Colonic mucosa (tissue), 4 donors: Measurements from ENCODE around the gene MKLN1. TPM values are rescaled to one million over a fixed set of nuclear protein-coding genes. Genes with fewer than 3 reads are reported as not detected.
"Not testable (repeated sequence)": the region's sequence is repeated elsewhere in the genome, so short reads cannot be mapped to it uniquely, and the experiment has no call there.

Source experiments
- DNase-seq: peaks from one replicate; pipeline ENCODE4 v3.0.0-alpha.2; 2020
- H3K27ac ChIP-seq: fragments of 200-600 bp; one replicate; pipeline ENCODE4 v1.8.0; 2021
- H3K27me3 ChIP-seq: fragments of 200-600 bp; one replicate; pipeline ENCODE4 v1.8.0; 2021
- H3K36me3 ChIP-seq: fragments of 200-600 bp; one replicate; pipeline ENCODE4 v1.8.0; 2021
- H3K4me1 ChIP-seq: fragments of 200-600 bp; one replicate; pipeline ENCODE4 v1.8.0; 2021; ENCODE audit warnings: mild to moderate bottlenecking
- H3K4me3 ChIP-seq: fragments of 200-600 bp; one replicate; pipeline ENCODE4 v1.8.0; 2021
- H3K9ac ChIP-seq, 2 donors: one replicate each; pipeline ENCODE4 v1.7.0; 2013; ENCODE audit warnings: control low read depth in 2 of 2, low read depth in 2 of 2, low read length in 2 of 2
- H3K9me3 ChIP-seq: fragments of 200-600 bp; one replicate; pipeline ENCODE4 v1.8.0; 2021
- CTCF ChIP-seq: fragments of 200-600 bp; IDR thresholded peaks from one replicate; pipeline ENCODE4 v1.8.0; 2022; ENCODE audit warnings: antibody characterized with exemption, mild to moderate bottlenecking
- intact Hi-C: fragments of 100-400 bp; cut with DNase I; formaldehyde crosslinking; loops from one replicate; pipeline ENCODE4 v1.14.1; 2022
- total RNA-seq, 2 donors: library from RNA; stranded (reverse); fragmentation: NEBNext Ultra II Directional in 1 of 2; extraction: Animal tissue kit (Norgen Biotek cat#: 25700) in 1 of 2; gene quantifications; one replicate each; pipeline ENCODE4 v1.2.1, GENCODE V29; 2021
- donor health status: healthy.
- donor health status: DM: no; HTN: no; CAD: no.
- donor health status: DM: no; HTN: no; CAD: no.

MKLN1 gene
- total RNA-seq, 2 donors from 2014 or later, result 35.1 to 48.7 TPM

DNA sequence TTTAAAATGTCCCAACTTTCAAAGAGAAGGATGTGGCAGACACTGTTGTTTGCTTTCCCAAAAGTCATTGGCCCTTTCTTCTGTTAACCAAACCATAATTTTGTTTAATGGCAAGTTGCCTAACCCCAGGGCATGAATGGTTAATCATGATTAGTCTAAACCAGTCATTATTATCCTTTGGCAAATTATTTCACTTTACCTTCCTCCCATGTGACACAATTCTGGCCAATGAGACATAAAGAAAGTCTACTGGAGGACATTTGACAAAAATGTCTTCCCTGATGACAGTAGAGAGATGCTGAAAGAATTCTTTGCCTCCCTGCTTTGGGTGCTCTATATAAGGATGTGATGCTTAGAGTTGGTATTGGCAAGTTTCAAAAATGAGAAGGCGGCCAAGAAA is 126.8 kb downstream of the MKLN1 start:
- Histone ChIP-seq H3K36me3 (no peaks in the 10 kb centered on the region), H3K4me1 (no peaks in the 10 kb centered on the region), H3K27me3 (no peaks in the 10 kb centered on the region), H3K9me3 (no peaks in the 10 kb centered on the region), H3K9ac (no peak overlapping the region), H3K4me3 (no peak overlapping the region), H3K27ac (no peak overlapping the region)
- no peak for TF ChIP-seq CTCF
- DNase-seq, result no peak
- intact Hi-C loops, result no loop called here

DNA sequence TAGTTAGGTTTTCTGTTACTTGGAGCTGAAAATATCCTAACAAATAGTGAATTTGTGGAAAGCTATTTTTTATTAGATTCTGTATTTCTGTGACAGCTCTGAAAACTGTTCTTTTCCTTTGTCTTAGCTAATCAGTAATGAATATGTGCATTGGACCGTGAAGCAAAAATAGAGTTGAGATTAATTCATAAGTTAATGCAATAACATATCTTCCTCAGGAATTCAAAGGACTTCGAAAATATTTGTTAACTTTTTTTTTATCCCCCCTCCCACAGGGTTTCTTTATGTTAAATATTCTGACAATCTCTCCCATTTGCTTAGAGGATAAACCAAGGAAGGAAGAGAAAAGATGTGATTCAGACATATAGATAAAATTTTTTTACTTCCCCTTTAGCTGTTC is 127.3 kb downstream of the MKLN1 start:
- intact Hi-C loops, result no loop called here
- H3K36me3 ChIP-seq, result no peaks in the 10 kb centered on the region
- no peak for DNase-seq
- no peak for TF ChIP-seq CTCF
- H3K9me3 ChIP-seq, result no peaks in the 10 kb centered on the region
- H3K27ac ChIP-seq, result no peak overlapping the region
- no peak overlapping the region for H3K9ac ChIP-seq
- no peaks in the 10 kb centered on the region for H3K4me1 ChIP-seq
- H3K27me3 ChIP-seq, result no peaks in the 10 kb centered on the region
- no peak overlapping the region for H3K4me3 ChIP-seq

GRCh38 chr7:131455546-131455945 is 127.9 kb downstream of the MKLN1 start:
- no peak for DNase-seq
- H3K4me3 ChIP-seq, result no peak overlapping the region
- H3K4me1 ChIP-seq, result no peaks in the 10 kb centered on the region
- no peaks in the 10 kb centered on the region for H3K27me3 ChIP-seq
- intact Hi-C loops, result no loop called here
- H3K9me3 ChIP-seq, result no peaks in the 10 kb centered on the region
- H3K9ac ChIP-seq, result no peak overlapping the region
- TF ChIP-seq CTCF, result no peak
- no peak overlapping the region for H3K27ac ChIP-seq
- no peaks in the 10 kb centered on the region for H3K36me3 ChIP-seq

DNA sequence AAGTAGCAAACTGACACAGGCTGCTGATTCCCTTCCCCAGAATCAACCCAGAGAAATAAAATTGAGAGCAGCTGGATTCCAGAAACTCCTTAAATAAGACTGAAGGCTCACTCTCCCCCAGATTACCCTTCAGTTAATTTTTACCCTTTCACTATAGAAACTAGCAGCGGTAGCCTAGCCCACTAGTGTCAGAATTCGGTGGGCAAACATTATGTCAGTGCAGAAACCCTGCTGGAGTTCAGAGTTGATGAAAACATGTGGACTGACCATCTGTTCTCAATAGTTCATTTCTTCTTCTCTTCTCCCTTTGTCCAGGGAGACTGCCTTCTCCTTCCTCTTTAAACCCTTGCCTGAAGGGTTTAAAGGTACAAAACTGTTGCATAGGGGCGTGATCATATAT is 128.7 kb downstream of the MKLN1 start:
- intact Hi-C loops, result no loop called here
- Histone ChIP-seq H3K4me1 (no peaks in the 10 kb centered on the region), H3K27ac (no peak overlapping the region), H3K27me3 (no peaks in the 10 kb centered on the region), H3K9me3 (no peaks in the 10 kb centered on the region), H3K9ac (no peak overlapping the region), H3K4me3 (no peak overlapping the region), H3K36me3 (no peaks in the 10 kb centered on the region)
- DNase-seq, result no peak
- TF ChIP-seq CTCF, result no peak

DNA sequence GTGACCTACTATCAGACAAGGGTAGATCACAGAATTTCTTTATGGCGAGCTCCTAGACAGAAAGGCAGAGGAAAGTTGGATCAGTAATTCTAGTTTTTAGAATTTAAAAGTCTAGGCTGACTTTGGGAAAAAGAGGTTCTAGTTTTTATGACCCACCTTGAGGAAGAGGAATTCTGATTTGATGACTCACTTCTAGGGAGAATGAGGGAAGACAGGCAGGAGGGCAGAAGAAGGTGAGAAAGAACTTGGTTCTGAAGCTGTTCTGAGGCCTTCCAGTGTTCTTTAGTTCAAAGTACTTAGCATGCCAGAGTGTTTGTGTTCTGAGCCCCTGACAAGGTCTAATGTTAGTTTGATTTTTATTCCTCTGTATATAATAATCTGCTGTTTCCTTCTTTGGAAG is 131.6 kb downstream of the MKLN1 start:
- no peak for TF ChIP-seq CTCF
- no peak overlapping the region for H3K27ac ChIP-seq
- no peaks in the 10 kb centered on the region for H3K9me3 ChIP-seq
- DNase-seq, result no peak
- intact Hi-C loops, result no loop called here
- H3K27me3 ChIP-seq, result no peaks in the 10 kb centered on the region
- H3K9ac ChIP-seq, result no peak overlapping the region
- no peaks in the 10 kb centered on the region for H3K4me1 ChIP-seq
- no peak overlapping the region for H3K4me3 ChIP-seq
- H3K36me3 ChIP-seq, result no peaks in the 10 kb centered on the region

DNA sequence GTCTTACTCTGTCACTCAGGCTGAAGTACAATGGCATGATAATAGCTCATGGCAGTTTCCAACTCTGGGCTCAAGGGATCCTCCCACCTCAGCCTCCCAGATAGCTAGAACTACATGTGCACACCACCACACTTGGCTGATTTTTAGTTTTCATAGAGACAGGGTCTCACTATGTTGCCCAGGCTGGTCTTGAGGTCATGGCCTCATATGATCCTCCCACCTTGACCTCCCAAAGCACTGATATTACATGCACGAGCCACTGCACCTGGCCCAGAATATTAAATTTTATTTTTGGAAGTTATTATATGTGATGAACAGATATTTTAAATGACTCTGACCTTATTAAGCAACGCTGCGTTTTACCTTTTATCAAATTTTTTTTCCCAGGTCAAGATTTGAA is 134.4 kb downstream of the MKLN1 start:
- H3K36me3 ChIP-seq, result no peaks in the 10 kb centered on the region
- TF ChIP-seq CTCF, result no peak

GRCh38 chr7:131462715-131463114 is 135.0 kb downstream of the MKLN1 start:
- H3K9ac ChIP-seq, H3K4me3 ChIP-seq, H3K4me1 ChIP-seq, H3K9me3 ChIP-seq, H3K27me3 ChIP-seq, H3K36me3 ChIP-seq, intact Hi-C loops, H3K27ac ChIP-seq, DNase-seq: not testable (repeated sequence)

More for the DNA sequence above, 134.4 kb downstream of the MKLN1 start:
- no peaks in the 10 kb centered on the region for H3K9me3 ChIP-seq
- no peaks in the 10 kb centered on the region for H3K27me3 ChIP-seq
- no peaks in the 10 kb centered on the region for H3K4me1 ChIP-seq
- H3K4me3 ChIP-seq, result no peak overlapping the region
- intact Hi-C loops, result no loop called here
- no peak overlapping the region for H3K9ac ChIP-seq
- H3K27ac ChIP-seq, result no peak overlapping the region
- no peak for DNase-seq
